HG02678 (cell line): ENCODE measurements around the gene DCTN1.

Experiments used
- ATAC-seq: cut with Tn5 transposase; IDR thresholded peaks from one replicate; pipeline ENCODE4 v1.9.1; 2021; ENCODE audit warnings: mild to moderate bottlenecking, moderate library complexity; ENCODE audit not compliant: unreplicated experiment

DCTN1 gene

DNA sequence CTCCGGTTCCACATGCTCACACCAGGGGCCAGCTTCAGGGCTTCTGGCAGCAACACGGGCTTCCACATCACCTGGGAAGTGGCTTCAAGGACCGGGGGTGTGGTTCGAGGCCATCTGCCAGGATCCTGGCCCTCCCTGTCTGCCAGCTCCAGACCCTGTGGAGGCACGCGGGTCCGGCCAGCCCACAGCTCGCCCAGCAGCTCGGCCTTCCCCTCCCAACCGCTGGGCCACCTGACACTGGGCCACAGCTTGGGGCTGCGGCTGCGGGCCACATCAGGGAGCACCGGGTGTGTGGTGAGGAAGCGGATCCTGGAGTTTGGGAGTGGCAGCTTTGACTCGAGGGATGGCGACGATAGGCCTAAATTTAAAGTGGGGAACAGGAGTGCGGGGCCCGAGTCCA is 34.3 kb upstream of the DCTN1 start:
- no peak for ATAC-seq

DNA sequence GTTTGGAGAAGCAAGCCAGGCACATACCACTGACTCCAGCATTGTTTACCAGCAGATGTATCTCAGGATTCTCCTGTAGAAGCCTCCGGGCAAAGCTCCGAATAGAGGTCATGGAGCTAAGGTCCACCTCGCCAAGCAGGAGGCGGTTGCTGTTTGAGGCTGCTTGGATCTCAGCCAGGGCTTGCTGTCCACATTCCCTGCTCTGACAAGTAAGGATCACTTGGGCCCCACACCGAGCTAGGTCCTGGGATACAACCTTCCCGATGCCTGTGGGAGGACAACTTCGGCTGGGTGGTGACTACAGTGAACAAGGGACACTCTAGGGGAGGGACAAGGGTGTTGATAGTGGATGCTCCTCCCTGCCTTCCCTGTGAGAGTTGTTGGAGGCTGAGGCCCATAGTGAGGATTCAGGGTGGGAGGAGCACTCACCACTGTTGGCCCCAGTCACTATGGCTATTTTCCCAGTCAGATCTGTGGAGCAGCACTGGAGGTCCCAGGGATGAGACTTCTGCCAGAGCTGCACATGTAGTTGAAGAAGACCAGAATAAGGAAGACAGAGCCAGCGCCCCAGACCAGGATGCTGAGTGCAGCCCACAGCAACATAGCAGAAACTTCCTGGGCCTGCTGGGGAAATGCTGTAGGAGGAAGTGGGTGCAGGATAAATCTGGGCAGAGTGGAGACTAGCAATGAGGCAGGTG is 33.0 kb upstream of the DCTN1 start:
- no peak for ATAC-seq

DNA sequence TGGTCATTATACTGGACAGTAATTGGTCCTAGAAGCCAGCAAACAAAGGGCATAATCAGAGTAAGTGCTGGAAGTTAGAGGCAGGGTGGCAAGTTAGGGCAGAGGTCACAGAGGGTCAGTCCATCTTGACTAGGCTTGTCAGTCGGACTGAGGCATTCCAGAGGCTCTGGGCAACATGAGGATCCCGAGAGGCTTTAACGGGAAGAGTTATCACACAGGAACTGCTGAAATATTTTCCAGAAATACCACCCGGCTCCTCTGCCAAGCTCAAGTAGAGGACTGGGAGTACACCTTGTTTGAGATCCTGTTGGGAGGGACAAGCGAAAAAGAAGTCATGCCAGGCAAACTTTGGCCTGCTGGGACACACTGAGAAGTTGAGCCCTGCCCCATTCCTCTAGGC is 27.6 kb upstream of the DCTN1 start:
- no peak for ATAC-seq

DNA sequence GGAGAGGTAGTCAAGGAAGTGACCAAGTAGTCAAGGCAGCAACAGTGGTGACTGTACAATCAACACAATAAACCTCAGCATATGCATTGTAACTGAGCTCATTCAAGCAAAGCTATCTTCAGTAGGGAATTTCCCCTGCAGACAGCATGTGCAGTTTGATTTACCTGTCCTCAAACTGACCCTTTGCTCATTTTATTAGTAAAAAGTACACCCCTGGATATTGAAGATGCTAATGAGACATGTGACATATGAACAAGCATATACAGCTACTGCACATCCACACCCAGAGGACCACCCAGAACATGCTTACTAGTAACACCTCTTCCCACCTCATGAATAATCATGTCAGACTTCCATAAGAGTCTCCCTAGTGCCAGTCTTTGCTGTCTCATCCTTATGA is 25.9 kb upstream of the DCTN1 start:
- ATAC-seq, result no peak

DNA sequence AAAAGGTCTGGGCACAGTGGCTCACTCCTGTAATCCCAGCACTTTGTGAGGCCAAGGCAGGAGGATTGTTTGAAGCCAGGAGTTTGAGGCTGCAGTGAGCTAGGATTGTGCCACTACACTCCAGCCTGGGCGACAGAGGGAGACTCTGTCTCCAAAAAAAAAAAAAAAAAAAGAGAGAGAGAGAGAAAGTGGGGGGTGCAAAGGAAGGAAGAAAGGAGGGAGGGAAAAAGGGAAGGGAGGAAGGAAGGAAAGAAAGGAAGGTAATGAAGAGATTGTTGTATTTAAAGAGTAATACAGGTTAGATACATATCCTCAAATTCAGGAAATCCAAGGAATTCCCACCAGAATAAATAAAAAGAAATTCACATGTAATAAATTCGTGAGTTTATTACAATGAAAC is 21.8 kb upstream of the DCTN1 start:
- ATAC-seq, result no peak

DNA sequence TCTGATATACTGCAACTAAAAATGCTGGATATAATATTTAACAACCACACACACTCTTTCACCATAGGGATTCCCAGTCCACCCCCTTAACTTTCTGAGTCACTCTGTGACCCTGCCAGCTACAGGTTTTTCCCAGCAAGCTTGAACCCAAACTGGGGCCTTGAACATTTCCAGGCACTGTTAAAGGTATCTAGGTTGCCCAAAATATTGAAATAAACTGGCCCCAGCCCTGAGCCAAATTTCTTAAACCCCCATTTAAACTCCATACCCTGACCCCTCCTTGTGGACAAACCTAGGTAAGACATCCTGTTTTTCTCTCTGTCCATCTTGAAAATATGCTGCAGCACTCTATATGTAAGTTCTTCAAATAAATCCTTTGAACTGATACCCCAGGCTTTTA is 19.7 kb upstream of the DCTN1 start:
- no peak for ATAC-seq

DNA sequence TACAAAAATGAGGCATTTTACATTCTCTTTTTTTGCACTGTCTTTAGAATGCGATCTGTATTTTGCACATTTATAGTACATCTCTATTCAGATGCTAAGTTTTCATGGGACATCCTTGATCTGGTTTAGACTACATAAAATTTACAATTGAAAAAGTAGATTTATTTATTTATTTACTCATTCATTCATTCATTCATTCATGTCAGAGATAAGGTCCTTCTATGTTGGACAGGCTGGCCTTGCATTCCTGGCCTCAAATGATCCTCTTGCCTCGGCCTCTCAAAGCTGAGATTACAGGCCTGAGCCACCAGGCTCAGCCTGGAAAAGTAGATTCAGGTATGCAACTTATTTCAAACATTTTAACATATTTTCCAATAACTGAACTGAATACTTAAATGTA is 16.0 kb upstream of the DCTN1 start:
- no peak for ATAC-seq

DNA sequence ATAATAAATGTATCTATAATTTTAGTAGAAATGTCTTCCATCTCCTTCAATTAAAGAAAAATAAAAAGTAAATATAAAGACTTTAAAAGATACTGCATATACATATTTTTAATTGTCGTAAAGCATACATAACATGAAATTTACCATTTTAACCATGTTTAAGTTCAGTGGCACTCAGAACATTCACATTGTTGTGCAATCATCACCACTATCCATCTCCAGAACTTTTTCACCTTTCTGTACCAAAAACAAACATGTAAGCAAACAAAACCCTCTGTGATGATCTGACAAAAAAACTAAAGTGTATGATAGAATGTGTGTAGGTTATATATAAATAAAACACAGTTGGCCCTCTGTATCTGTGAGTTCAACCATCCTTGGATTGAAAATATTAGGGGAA is 13.4 kb upstream of the DCTN1 start:
- no peak for ATAC-seq

DNA sequence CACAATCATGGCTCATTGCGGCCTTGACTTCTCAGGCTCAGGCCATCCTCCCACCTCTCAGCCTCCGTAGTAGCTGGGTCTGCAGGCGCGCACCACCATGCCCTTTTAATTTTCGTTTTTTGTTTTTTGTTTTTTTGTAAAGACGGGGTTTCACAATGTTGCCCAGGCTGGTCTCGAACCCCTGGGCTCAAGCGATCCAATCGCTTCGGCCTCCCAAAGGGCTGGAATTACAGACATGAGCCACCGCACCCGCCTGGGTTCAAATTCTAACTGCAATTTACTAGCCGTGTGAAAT is 12.3 kb upstream of the DCTN1 start:
- ATAC-seq, result no peak

DNA sequence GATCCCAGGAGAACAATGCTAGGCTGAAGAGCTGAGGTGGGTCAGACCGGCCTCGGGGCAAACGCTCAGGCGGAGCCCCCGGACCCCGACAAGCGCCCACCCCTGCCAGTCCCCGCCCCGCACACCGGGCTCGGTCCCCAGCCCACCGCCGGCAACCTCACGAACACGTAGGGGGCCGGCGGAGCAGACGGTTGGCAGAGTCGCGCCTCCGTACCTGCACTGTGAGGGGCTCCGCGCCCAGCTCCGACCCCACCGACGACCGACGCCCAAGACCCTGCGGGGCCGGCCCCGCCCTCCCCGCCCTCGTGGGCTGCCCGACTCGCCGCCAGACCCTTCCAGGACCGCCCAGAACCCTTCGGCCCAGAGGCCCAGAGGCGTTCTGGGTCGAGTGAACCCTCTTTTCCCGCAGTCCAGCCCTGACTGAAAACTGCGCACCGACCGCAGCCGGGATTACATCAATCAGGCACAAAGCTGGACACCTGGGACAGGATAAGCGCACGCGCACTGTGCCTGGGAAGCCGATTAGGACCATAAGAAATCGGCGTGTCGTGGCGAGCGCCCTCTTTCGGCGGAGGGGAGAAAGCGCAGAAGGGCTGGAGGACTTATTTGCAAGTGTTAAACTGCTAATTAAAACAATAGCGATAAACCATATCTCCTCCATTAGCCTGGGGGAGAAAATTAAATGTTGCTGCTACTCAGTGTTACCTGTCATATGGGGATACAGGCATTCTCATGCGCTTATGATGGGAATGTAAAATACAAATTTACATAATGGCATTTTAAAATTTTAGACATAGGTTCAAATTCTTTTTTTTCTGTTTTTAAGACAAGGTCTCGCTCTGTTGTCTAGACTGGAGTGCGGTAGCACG is 11.7 kb upstream of the DCTN1 start:
- peak; percentile 70 for ATAC-seq

DNA sequence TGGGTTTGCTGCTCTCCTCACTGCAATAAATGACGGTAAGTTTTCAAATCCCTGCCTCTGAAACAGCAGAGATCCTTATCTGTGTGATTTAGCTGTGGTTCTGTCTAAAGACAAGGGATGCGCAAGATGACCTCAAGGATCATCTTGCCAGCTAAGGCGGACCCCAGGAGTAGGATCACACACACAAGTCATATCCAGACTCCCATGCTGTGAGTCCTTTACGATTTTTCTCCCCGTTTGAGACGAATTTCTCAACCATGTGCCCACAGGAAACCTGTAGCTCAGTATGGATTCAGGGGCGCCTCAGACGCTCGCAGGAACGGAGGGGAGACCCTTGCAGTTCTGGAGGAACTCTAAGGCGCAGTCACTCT is 11.1 kb upstream of the DCTN1 start:
- no peak for ATAC-seq

DNA sequence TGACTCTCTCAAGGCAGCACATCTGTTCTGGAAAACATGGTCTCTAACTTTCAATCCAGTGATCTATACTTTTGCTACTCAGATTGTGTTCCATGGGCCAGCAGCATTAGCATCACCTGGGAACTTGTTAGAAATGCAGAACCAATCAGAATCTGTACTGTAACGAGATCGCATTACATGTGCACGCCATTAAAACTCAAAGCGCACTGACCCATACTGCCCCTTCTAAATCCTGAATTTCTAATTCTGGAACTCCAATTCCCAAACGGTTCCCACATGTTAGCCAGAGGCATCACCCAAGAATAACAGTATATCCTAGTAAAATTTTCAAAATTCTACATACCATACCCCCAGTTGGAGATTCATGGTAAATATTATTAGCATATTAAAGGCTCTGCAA is 10.5 kb upstream of the DCTN1 start:
- no peak for ATAC-seq

DNA sequence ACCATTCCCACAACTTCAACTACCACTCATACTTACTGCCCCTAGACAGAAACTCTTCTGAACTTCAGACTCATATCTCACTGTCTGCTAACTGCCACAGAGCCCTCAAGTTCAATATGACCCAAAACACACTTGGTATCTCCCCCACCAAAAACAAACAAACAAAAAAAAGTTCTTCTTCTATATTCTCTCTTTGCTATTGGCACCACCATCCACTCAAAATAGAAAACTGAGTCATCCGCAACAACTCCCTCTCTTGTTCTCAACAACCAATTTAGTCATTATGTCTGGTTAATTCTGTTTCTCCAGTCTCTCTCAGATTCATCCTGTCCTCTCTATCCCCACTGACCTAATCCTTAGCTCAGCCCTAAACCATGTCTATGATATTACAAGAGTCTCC is 7.2 kb upstream of the DCTN1 start:
- ATAC-seq, result no peak

DNA sequence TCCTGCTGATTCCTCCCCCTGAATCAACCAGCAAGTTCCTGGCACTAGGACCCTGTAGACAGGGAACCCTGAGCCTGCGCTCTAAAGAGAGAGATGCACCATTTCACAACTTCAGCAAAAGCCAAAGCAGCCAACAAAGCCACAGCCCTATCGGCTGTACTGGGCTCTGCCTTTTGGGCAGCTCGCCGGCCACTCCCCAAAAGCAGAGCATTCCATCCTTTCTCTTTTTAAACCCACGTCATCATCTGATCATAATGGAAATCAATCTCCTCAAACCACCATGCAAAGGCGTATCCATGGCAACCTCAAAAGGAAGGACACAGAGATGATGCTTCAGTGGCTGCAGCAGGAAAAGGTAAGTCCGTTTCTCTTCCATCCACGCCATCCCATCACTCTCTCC is 5.3 kb upstream of the DCTN1 start:
- no peak for ATAC-seq

DNA sequence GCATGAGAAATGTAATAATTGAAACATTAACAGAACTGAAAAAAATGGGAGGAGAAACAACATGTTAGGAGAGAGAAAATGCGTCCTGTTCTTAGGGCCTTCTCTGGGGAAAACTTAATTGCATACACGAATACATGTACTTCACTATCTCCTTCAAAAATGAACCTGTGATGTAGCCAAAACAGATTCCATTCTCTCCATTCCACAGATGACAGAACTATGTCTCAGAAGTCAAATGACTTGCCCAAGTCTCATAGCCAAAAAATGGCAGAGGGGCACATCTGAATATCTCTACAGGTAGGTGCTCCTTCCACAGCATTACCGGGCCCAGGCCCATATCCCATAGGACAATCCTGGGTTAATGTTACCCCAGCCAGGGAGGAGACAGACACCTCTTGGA is 3.9 kb upstream of the DCTN1 start:
- no peak for ATAC-seq

DNA sequence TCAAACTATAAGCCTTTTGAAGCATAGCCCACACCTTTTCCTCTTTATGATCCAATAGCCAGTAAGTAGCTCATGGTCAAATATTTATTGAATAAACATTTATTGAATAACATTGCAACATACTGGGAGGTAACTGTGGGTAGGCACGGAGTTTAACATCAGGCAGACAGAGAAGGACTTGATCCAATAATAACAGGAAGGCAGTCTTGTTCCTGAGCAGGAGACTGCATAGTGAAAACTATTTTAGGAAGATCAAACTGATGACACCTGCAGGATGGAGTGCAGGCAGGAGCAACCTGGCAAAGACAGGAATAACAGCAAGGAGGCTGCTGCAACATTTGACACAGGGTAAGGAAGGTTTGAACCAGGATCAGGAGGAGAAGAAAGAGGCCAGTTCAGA is 3.1 kb upstream of the DCTN1 start:
- no peak for ATAC-seq

DNA sequence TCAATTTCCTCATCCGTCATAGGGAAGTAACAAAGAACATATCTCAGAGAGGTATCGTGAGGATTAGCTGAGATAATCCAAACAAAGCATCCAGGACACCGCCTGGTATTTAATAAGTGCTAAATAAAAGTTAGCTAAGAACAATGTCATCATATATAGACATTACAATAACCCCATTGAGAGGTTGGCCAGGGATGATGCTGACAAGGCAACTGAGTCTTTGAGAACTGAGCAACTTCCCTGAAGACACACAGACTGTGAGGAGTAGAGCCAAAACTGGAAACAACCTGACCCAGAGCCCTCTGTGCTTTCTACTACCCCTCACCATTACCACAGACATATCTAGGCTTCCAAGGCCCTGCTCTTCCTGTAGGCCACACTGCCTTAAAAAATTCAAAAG is 1.6 kb upstream of the DCTN1 start:
- ATAC-seq, result no peak

DNA sequence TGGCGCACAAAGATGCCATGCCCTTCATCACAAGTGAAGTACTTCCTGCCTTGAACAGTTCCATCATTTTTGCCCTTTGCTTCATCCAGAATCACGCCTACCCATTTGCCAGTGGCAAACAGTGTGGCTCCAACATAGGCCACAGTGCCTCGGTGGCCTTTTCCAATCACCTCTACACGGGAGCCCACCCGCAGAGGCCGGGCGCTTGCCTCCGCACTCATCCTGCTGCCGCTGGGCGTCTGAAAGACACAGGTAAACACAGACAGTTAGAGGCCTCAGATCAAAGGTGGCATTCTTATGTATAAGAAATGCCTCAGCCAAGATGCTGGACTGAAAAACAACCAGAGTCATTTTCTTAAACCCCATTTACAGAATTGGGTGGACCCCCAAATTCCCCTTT is 2.1 kb downstream of the DCTN1 start:
- no peak for ATAC-seq

DNA sequence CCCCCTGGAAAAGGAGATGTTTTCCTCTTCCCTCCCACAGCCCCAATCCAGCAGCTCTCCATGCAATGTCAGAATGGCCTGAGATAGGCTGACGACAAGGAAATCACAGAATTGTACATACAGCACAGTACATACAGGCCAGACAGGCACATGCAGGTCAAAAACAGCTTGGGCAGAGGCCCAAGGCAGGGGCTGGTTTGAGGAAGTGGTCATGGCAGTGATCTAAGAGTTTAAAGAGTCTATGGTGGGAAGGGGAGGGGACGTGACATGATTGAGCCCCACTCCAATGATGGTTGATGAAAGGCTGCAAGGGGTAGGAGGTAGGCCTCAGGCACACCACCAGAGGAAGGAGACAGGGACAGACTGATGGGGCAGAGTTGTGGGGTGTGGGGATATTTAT is 4.3 kb downstream of the DCTN1 start:
- no peak for ATAC-seq

DNA sequence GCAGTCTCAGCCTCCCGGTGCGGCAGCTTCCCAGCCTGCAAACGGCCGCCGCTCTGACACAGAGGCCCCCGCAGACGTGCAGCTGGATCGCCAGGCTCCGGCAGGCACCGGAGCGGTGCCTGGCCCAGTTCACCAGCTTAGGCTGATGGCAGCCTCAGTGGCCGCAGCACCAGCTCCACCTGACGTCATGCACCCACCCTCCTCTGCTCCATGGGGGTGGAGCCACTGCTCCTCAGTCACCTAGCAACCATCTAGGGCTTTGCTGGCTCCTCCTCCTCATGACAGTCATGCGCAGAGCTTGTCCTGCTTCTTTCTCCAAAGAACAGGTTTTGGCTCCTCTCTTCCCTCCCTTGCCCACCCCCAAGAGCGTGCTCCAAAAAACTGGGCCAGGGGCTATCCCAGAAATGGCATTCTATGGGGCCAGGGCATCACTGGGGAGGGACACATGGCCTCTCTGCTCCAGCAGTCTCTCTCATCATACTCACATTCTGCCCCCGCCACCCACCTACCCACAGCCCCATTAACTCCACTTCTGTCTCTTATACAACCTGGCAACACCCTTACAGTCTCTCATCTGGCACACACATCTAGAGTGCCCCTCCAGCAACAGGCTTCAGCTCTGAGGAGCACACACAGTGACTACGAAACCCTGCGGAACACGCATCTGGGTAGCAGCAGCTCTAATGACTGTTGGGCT is 5.5 kb downstream of the DCTN1 start:
- ATAC-seq, result no peak

DNA sequence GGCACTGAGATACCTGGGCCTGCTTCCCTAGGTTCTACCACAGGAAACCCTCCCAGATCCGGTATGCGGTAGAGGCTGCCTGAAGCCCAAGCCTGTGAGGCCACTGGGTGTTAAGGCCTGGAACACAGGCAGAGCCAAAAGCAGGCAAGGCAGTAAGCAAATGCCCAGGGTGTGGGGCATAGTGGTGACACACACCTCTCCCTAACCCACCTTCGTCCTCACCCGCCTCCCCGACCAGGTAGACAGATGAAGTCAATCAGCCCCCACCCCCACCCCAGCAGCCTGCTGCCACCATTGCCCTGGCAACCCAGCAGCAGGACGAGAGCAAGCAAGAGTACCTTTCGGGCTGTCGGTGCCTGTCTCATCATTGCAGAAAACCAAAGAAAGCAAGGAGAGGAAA is 6.1 kb downstream of the DCTN1 start:
- ATAC-seq, result no peak

DNA sequence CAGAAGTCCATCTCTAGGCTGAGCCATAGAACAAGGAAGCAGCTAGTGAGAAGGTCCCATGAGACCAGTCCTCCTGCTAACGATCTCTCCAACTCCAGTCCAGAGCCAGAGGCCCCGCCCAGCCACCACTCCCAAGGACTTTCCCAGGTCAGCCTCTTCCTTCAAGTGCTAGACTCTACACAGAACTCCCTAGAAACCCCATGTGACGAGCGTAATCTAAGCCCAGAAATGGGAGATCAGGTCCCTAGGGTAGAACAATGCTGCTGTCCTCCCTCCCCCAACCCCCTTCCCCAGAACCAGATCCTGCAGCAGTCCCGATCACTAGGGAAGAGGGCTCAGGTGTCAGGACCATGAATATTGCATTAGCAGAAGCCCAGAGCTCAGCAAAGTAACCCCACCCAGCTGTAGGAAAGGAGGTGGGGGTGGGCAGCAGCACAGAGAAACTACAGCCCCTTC is 6.9 kb downstream of the DCTN1 start:
- no peak for ATAC-seq
